Neutrophil (primary cell): ENCODE data around the gene XPR1.
"Not testable (repeated sequence)": the region's sequence is repeated elsewhere in the genome, so short reads cannot be mapped to it uniquely, and the experiment has no call there.

Source experiments
- H3K27ac ChIP-seq: fragments of 200-600 bp; sonication (generic); 2 replicates; pipeline ENCODE4 v1.5.1; 2016; ENCODE audit warnings: mild to moderate bottlenecking, moderate library complexity
- H3K27me3 ChIP-seq: fragments of 200-600 bp; sonication (generic); 2 replicates; pipeline ENCODE4 v1.6.0; 2016; ENCODE audit warnings: mild to moderate bottlenecking
- H3K36me3 ChIP-seq: fragments of 200-600 bp; sonication (generic); 2 replicates; pipeline ENCODE4 v1.5.1; 2017
- H3K4me1 ChIP-seq, 2 experiments: fragments of 200-600 bp in 1 of 2; sonication (generic) in 1 of 2; 1 replicate in 1 of 2; 2 replicates in 1 of 2; pipeline versions ENCODE4 v1.5.1 to v1.6.1; 2013 to 2016; ENCODE audit warnings: low read depth in 1 of 2, low read length in 1 of 2, mild to moderate bottlenecking in 1 of 2, moderate library complexity in 1 of 2; ENCODE audit not compliant: control insufficient read depth in 1 of 2, insufficient read depth in 1 of 2
- H3K4me3 ChIP-seq, 2 experiments: fragments of 200-600 bp in 1 of 2; sonication (generic) in 1 of 2; 1 replicate in 1 of 2; 2 replicates in 1 of 2; pipeline ENCODE4 v1.5.1; 2013 to 2016; ENCODE audit warnings: low read depth in 1 of 2, low read length in 1 of 2, mild to moderate bottlenecking in 1 of 2, moderate library complexity in 1 of 2
- H3K9me3 ChIP-seq: fragments of 200-600 bp; sonication (generic); 2 replicates; pipeline ENCODE4 v1.5.1; 2016
- CTCF ChIP-seq: fragments of 200-600 bp; sonication (generic); IDR thresholded peaks from 2 replicates; pipeline ENCODE4 v1.5.1; 2016; ENCODE audit warnings: antibody characterized with exemption

XPR1 gene

GRCh38 chr1:180789460-180789859 is 157.6 kb downstream of the XPR1 start:
- no peaks in the 10 kb centered on the region for H3K36me3 ChIP-seq
- no peak overlapping the region for H3K27ac ChIP-seq
- no peaks in the 10 kb centered on the region for H3K9me3 ChIP-seq
- no peak overlapping the region for H3K4me3 ChIP-seq
- no peak for TF ChIP-seq CTCF
- peaks cover 2 to 7% of the 10 kb centered on the region in 2 experiments for H3K4me1 ChIP-seq
- no peaks in the 10 kb centered on the region for H3K27me3 ChIP-seq

GRCh38 chr1:180791152-180791551 is 159.3 kb downstream of the XPR1 start:
- not testable (repeated sequence) for H3K4me1 ChIP-seq, H3K9me3 ChIP-seq, H3K27ac ChIP-seq, H3K36me3 ChIP-seq, H3K4me3 ChIP-seq, H3K27me3 ChIP-seq

- peaks cover 2 to 7% of the 10 kb centered on the region in 2 experiments for H3K4me1 ChIP-seq
- no peak for TF ChIP-seq CTCF
- no peaks in the 10 kb centered on the region for H3K36me3 ChIP-seq
Observed at GRCh38 chr1:180791806-180792205, 160.0 kb downstream of the XPR1 start.

GRCh38 chr1:180793451-180793850 is 161.6 kb downstream of the XPR1 start:
- Histone ChIP-seq H3K4me3 (no peak overlapping the region), H3K27me3 (no peaks in the 10 kb centered on the region), H3K36me3 (no peaks in the 10 kb centered on the region), H3K9me3 (no peaks in the 10 kb centered on the region), H3K27ac (no peak overlapping the region), H3K4me1 (peaks cover 2 to 7% of the 10 kb centered on the region in 2 experiments)
- no peak for TF ChIP-seq CTCF

More at GRCh38 chr1:180791806-180792205, 160.0 kb downstream of the XPR1 start:
- no peaks in the 10 kb centered on the region for H3K27me3 ChIP-seq
- H3K27ac ChIP-seq, result no peak overlapping the region
- H3K4me3 ChIP-seq, result no peak overlapping the region
- H3K9me3 ChIP-seq, result no peaks in the 10 kb centered on the region

GRCh38 chr1:180796897-180797640 is 165.2 kb downstream of the XPR1 start:
- Histone ChIP-seq H3K9me3 (no peaks in the 10 kb centered on the region), H3K27ac (no peak overlapping the region), H3K4me1 (peaks cover 2 to 7% of the 10 kb centered on the region in 2 experiments), H3K27me3 (no peaks in the 10 kb centered on the region), H3K36me3 (no peaks in the 10 kb centered on the region), H3K4me3 (no peak overlapping the region)
- no peak for TF ChIP-seq CTCF

GRCh38 chr1:180800945-180801344 is 169.1 kb downstream of the XPR1 start:
- H3K36me3 ChIP-seq, result no peaks in the 10 kb centered on the region
- H3K27ac ChIP-seq, result no peak overlapping the region
- no peak for TF ChIP-seq CTCF
- H3K9me3 ChIP-seq, result no peaks in the 10 kb centered on the region
- H3K4me3 ChIP-seq, result no peak overlapping the region
- H3K4me1 ChIP-seq, result no peaks in the 10 kb centered on the region
- no peaks in the 10 kb centered on the region for H3K27me3 ChIP-seq
